Keratinocyte (primary cell): ENCODE results near the gene BCAR3. TPM values are rescaled to one million over a fixed set of nuclear protein-coding genes. Genes with fewer than 3 reads are reported as not detected.

ENCODE experiments used
- DNase-seq: peaks from one replicate; pipeline ENCODE4 v3.0.0-alpha.2; 2011; ENCODE audit warnings: low read depth, missing footprints, low spot score
- FAIRE-seq: peaks from 2 replicates; lab custom pipeline; 2011; peaks lifted over from hg19 to GRCh38; lab: Jason Lieb, UNC
- H2AFZ ChIP-seq: 2 replicates; pipeline ENCODE4 v1.6.0; 2012; ENCODE audit warnings: low read length, control low read depth, inconsistent platforms; ENCODE audit not compliant: control insufficient read depth
- H3K27ac ChIP-seq: 2 replicates; pipeline ENCODE4 v1.5.1; 2011; ENCODE audit warnings: low read length; ENCODE audit not compliant: control insufficient read depth, insufficient read depth
- H3K27me3 ChIP-seq: 3 replicates; pipeline ENCODE4 v1.6.0; 2011; ENCODE audit warnings: low read length; ENCODE audit not compliant: control insufficient read depth, insufficient read depth; ENCODE audit errors: extremely low read depth
- H3K36me3 ChIP-seq, 2 experiments: 2 replicates in 1 of 2; 3 replicates in 1 of 2; pipeline ENCODE4 v1.5.1; 2011; ENCODE audit warnings: low read length in 2 of 2, mild to moderate bottlenecking in 1 of 2; ENCODE audit not compliant: control insufficient read depth in 2 of 2, insufficient read depth in 2 of 2; ENCODE audit errors: extremely low read depth in 1 of 2
- H3K4me1 ChIP-seq: 3 replicates; pipeline ENCODE4 v1.5.1; 2011; ENCODE audit warnings: low read length; ENCODE audit not compliant: control insufficient read depth, insufficient read depth; ENCODE audit errors: extremely low read depth
- H3K4me2 ChIP-seq: 3 replicates; pipeline ENCODE4 v1.6.0; 2011; ENCODE audit warnings: low read depth, low read length; ENCODE audit not compliant: control insufficient read depth, insufficient read depth; ENCODE audit errors: extremely low read depth
- H3K4me3 ChIP-seq, 3 experiments: fragments of 200-600 bp in 1 of 3; sonication (generic) in 1 of 3; 2 replicates in 2 of 3; 3 replicates in 1 of 3; pipeline ENCODE4 v1.5.1; 2011 to 2016; ENCODE audit warnings: low read length in 3 of 3, mild to moderate bottlenecking in 3 of 3, control low read depth in 2 of 3, inconsistent platforms in 1 of 3, low read depth in 1 of 3, mixed read lengths in 1 of 3, mixed run types in 1 of 3, moderate library complexity in 1 of 3; ENCODE audit not compliant: control insufficient read depth in 2 of 3, insufficient read depth in 2 of 3; ENCODE audit errors: extremely low read depth in 1 of 3
- H3K79me2 ChIP-seq: 2 replicates; pipeline ENCODE4 v1.6.0; 2012; ENCODE audit warnings: low read length; ENCODE audit not compliant: control insufficient read depth, insufficient read depth
- H3K9ac ChIP-seq: 3 replicates; pipeline ENCODE4 v1.6.0; 2011; ENCODE audit warnings: low read length; ENCODE audit not compliant: control insufficient read depth, insufficient read depth; ENCODE audit errors: extremely low read depth
- H3K9me1 ChIP-seq: 3 replicates; pipeline ENCODE4 v1.6.0; 2011; ENCODE audit warnings: low read length; ENCODE audit not compliant: control insufficient read depth, insufficient read depth; ENCODE audit errors: extremely low read depth
- H3K9me3 ChIP-seq: 2 replicates; pipeline ENCODE4 v1.5.1; 2012; ENCODE audit warnings: low read depth, low read length; ENCODE audit not compliant: control insufficient read depth
- H4K20me1 ChIP-seq: 3 replicates; pipeline ENCODE4 v1.6.0; 2011; ENCODE audit warnings: low read length; ENCODE audit not compliant: control insufficient read depth, insufficient read depth; ENCODE audit errors: extremely low read depth
- CTCF ChIP-seq, 3 experiments: IDR thresholded peaks in 1 of 3; conservative IDR thresholded peaks in 1 of 3; optimal IDR thresholded peaks in 1 of 3; 2 replicates in 2 of 3; 3 replicates in 1 of 3; pipeline versions ENCODE3 to v1.5.1; 2011; ENCODE audit warnings: low read length in 3 of 3, mild to moderate bottlenecking in 3 of 3, moderate library complexity in 2 of 3, control low read depth in 1 of 3, inconsistent platforms in 1 of 3; ENCODE audit not compliant: insufficient read depth in 2 of 3; ENCODE audit errors: extremely low read depth in 1 of 3
- EZH2 ChIP-seq: IDR thresholded peaks from one replicate; pipeline ENCODE4 v1.6.1; 2012; ENCODE audit warnings: inconsistent platforms, mild to moderate bottlenecking, low read length, moderate library complexity
- dilution Hi-C: fragments of 300-500 bp; cut with MboI; formaldehyde crosslinking; loops from one replicate; pipeline ENCODE4 v1.7.0; 2020; ENCODE audit warnings: low sequenced_read_pairs; ENCODE audit not compliant: extremely low pct_ligation_motif_present
- polyA plus RNA-seq, 5 experiments: library from polyadenylated mRNA; depleted of rRNA in 3 of 5; stranded (reverse) in 3 of 5; stranded (forward) in 1 of 5; unstranded in 1 of 5; fragments of >200 nt; gene quantifications; 1 replicate in 1 of 5; 2 replicates in 3 of 5; 3 replicates in 1 of 5; pipeline versions ENCODE4 v1.2.1 to v1.2.3, GENCODE V29; 2011 to 2012; ENCODE audit warnings: missing spikeins in 2 of 5, low read depth in 1 of 5, low replicate concordance in 1 of 5

The BCAR3 gene
- polyA plus RNA-seq, 1 donor (not counting 4 experiments of a cell fraction or from before 2014, with no cell fraction given): 77.2 TPM

GRCh38 chr1:93712741-93713140 lies 31.1 kb upstream of the BCAR3 start:
- H3K79me2 ChIP-seq: no peaks in the 10 kb centered on the region

GRCh38 chr1:93710499-93711453 lies 29.1 kb upstream of the BCAR3 start:
- Histone ChIP-seq H2AFZ (no peak overlapping the region), H3K27ac (no peak overlapping the region), H3K4me1 (peaks cover 7% of the 10 kb centered on the region), H3K9ac (no peak overlapping the region), H3K4me2 (no peak overlapping the region), H3K27me3 (no peaks in the 10 kb centered on the region), H3K79me2 (no peaks in the 10 kb centered on the region), H3K4me3 (no peak overlapping the region), H3K9me3 (peaks cover under 1% of the 10 kb centered on the region), H3K36me3 (no peaks in the 10 kb centered on the region), H3K9me1 (no peaks in the 10 kb centered on the region), H4K20me1 (no peaks in the 10 kb centered on the region)
- no peak for DNase-seq
- dilution Hi-C loops: no loop called here
- no peak for FAIRE-seq
- no peak for TF ChIP-seq EZH2
- no peak for TF ChIP-seq CTCF (optimal IDR thresholded peaks at IDR 0.05 in 1 of 3, IDR thresholded peaks at IDR 0.05 in 1 of 3, conservative IDR thresholded peaks at IDR 0.05 in 1 of 3; ENCODE audit: extremely low read depth in 1 of 3, insufficient read depth in 2 of 3, low read length in 3 of 3)

More at GRCh38 chr1:93712741-93713140, 31.1 kb upstream of the BCAR3 start:
- no peak for DNase-seq
- H3K9ac ChIP-seq: no peak overlapping the region
- FAIRE-seq: no peak
- no peak overlapping the region for H3K27ac ChIP-seq
- H3K36me3 ChIP-seq: no peaks in the 10 kb centered on the region
- TF ChIP-seq CTCF (optimal IDR thresholded peaks at IDR 0.05 in 1 of 3, IDR thresholded peaks at IDR 0.05 in 1 of 3, conservative IDR thresholded peaks at IDR 0.05 in 1 of 3; ENCODE audit: extremely low read depth in 1 of 3, insufficient read depth in 2 of 3, low read length in 3 of 3) (no peak), EZH2 (no peak)
- no peak overlapping the region for H3K4me3 ChIP-seq
- no peaks in the 10 kb centered on the region for H3K27me3 ChIP-seq
- H2AFZ ChIP-seq: no peak overlapping the region
- H4K20me1 ChIP-seq: no peaks in the 10 kb centered on the region
- dilution Hi-C loops: no loop called here
- H3K4me1 ChIP-seq: no peaks in the 10 kb centered on the region
- peaks cover 4% of the 10 kb centered on the region for H3K9me3 ChIP-seq
- H3K4me2 ChIP-seq: no peak overlapping the region
- no peaks in the 10 kb centered on the region for H3K9me1 ChIP-seq
